RKO (cell line): ENCODE data around the gene TM4SF18.
A peak's percentile ranks its signal among the peaks of the same experiment; 100 is the strongest.

ENCODE experiments used
- DNase-seq: peaks from one replicate; pipeline ENCODE4 v3.0.0-alpha.2; 2016; ENCODE audit warnings: low spot score

TM4SF18 gene

GRCh38 chr3:149283401-149283800 is 50.0 kb downstream of the TM4SF18 start:
- no peak for DNase-seq

GRCh38 chr3:149282836-149283235 is 50.6 kb downstream of the TM4SF18 start:
- no peak for DNase-seq

GRCh38 chr3:149282322-149282721 is 51.1 kb downstream of the TM4SF18 start:
- DNase-seq, result no peak

GRCh38 chr3:149280671-149281349 is 52.6 kb downstream of the TM4SF18 start:
- DNase-seq, result no peak

GRCh38 chr3:149278911-149279310 is 54.5 kb downstream of the TM4SF18 start:
- DNase-seq, result no peak

GRCh38 chr3:149277331-149277813 is 56.1 kb downstream of the TM4SF18 start:
- DNase-seq, result no peak

- DNase-seq, result no peak
Measured at GRCh38 chr3:149276619-149277018, 56.8 kb downstream of the TM4SF18 start.

- DNase-seq, result no peak
Measured at GRCh38 chr3:149274220-149274619, 59.2 kb downstream of the TM4SF18 start.

GRCh38 chr3:149273096-149273751 is 60.2 kb downstream of the TM4SF18 start:
- DNase-seq, result peak; percentile 92

- DNase-seq, result no peak
Measured at GRCh38 chr3:149271669-149272068, 61.8 kb downstream of the TM4SF18 start.

GRCh38 chr3:149270180-149270579 is 63.3 kb downstream of the TM4SF18 start:
- DNase-seq, result no peak

- no peak for DNase-seq
Measured at GRCh38 chr3:149269687-149270086, 63.7 kb downstream of the TM4SF18 start.
